ENCODE results near the gene ZNF529.

The ZNF529 gene

GRCh38 chr19:36508325-36508724 is 64.8 kb downstream of the ZNF529 start:
- DNase-seq (ENCODE audit: low read depth) = no peak

DNA sequence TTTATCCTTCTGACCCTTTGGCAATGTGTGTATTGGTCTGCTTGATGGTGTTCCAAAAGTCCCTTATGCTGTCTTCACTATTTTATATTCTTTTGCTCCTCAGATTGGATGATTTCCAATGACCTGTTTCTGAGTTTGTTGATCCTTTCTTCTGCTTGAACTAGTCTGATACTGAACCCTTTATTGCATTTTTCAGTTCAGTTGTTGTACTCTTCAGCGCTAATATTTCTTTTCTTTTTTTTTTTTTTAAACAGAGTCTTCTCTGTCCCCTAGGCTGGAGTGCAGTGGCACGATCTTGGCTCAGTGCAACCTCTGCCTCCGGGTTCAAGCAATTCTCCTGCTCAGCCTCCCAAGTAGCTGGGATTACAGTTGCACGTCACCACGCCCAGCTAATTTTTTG is 71.1 kb downstream of the ZNF529 start:
- DNase-seq (ENCODE audit: low read depth) = no peak

- no peak for DNase-seq (ENCODE audit: low read depth)
Measured at GRCh38 chr19:36497001-36497400, 76.1 kb downstream of the ZNF529 start.

Measured in HS-27A (cell line).